Fibroblast of the aortic adventitia (primary cell): ENCODE data around the gene BMP7. TPM values are rescaled to one million over a fixed set of nuclear protein-coding genes. Genes with fewer than 3 reads are reported as not detected.

Experiments used
- DNase-seq: peaks from one replicate; pipeline ENCODE4 v3.0.0-alpha.2; 2010; ENCODE audit warnings: low read depth
- H3K4me3 ChIP-seq: 2 replicates; pipeline ENCODE4 v1.5.1; 2011; ENCODE audit warnings: low read depth, mild to moderate bottlenecking, control low read depth, low read length, moderate library complexity
- CTCF ChIP-seq: IDR thresholded peaks from 2 replicates; pipeline ENCODE4 v1.5.1; 2011; ENCODE audit warnings: mild to moderate bottlenecking, low read length, control low read depth, inconsistent platforms; ENCODE audit not compliant: insufficient read depth
- total RNA-seq: library from RNA; depleted of rRNA; stranded (reverse); fragments of >200 nt; gene quantifications from 2 replicates; pipeline ENCODE4 v1.2.3, GENCODE V29; 2012; ENCODE audit warnings: low replicate concordance

BMP7 gene
- total RNA-seq, 1 donor: not detected

- DNase-seq: no peak
- no peak for TF ChIP-seq CTCF
- H3K4me3 ChIP-seq: no peak overlapping the region
These were observed 77.8 kb downstream of the BMP7 start for GRCh38 chr20:57188576-57189079.

- no peak for TF ChIP-seq CTCF
- no peak overlapping the region for H3K4me3 ChIP-seq
- no peak for DNase-seq
These were observed 78.4 kb downstream of the BMP7 start for GRCh38 chr20:57188056-57188455.

- DNase-seq: no peak
- no peak for TF ChIP-seq CTCF
- H3K4me3 ChIP-seq: no peak overlapping the region
These were observed 79.3 kb downstream of the BMP7 start for GRCh38 chr20:57187068-57187634.

GRCh38 chr20:57186192-57186591 is 80.2 kb downstream of the BMP7 start:
- TF ChIP-seq CTCF: no peak
- no peak overlapping the region for H3K4me3 ChIP-seq
- DNase-seq: no peak

GRCh38 chr20:57185188-57185743 is 81.2 kb downstream of the BMP7 start:
- no peak overlapping the region for H3K4me3 ChIP-seq
- TF ChIP-seq CTCF: no peak
- no peak for DNase-seq

- TF ChIP-seq CTCF: no peak
- no peak for DNase-seq
- H3K4me3 ChIP-seq: no peak overlapping the region
These were observed 82.9 kb downstream of the BMP7 start for GRCh38 chr20:57183457-57184009.
